ENCODE results near the gene CCDC107. TPM values are rescaled to one million over a fixed set of nuclear protein-coding genes. Genes with fewer than 3 reads are reported as not detected.

Gene CCDC107
- total RNA-seq, 2 experiments from 2014 or later = 32.7 to 36.3 TPM

- Mint-ChIP-seq H3K36me3 (peaks cover 1% of the 10 kb centered on the region), H3K27ac (peak overlapping the region; percentile 78), H3K4me3 (peak overlapping the region; percentile 91), H3K4me1 (peaks cover 12% of the 10 kb centered on the region), H3K27me3 (no peaks in the 10 kb centered on the region), H3K9me3 (no peaks in the 10 kb centered on the region)
- DNase-seq (no peak), ATAC-seq (ENCODE audit: low read depth) (no peak)
- POLR2A ChIA-PET = interaction anchor here (0.7 to 2.8 kb wide), 7 partner anchors 27 to 532 kb away, joined by 3 to 11 read pairs (median 6); partner anchors contain the start of genes ARHGEF39, CREB3 and TLN1
These were observed 33.2 kb downstream of the CCDC107 start for GRCh38 chr9:35691334-35691650.

GRCh38 chr9:35691757-35692301 is 33.7 kb downstream of the CCDC107 start:
- ATAC-seq (ENCODE audit: low read depth) (no peak), DNase-seq (no peak)
- H3K27ac Mint-ChIP-seq = no peak overlapping the region
- H3K4me3 Mint-ChIP-seq = peak overlapping the region; percentile 91
- no peaks in the 10 kb centered on the region for H3K9me3 Mint-ChIP-seq
- no peaks in the 10 kb centered on the region for H3K27me3 Mint-ChIP-seq
- peaks cover 15% of the 10 kb centered on the region for H3K4me1 Mint-ChIP-seq
- POLR2A ChIA-PET = interaction anchor here (0.7 to 2.8 kb wide), 6 partner anchors 27 to 61 kb away, joined by 3 to 11 read pairs (median 6); partner anchors contain the start of genes ARHGEF39, CREB3 and TLN1
- peaks cover 6% of the 10 kb centered on the region for H3K36me3 Mint-ChIP-seq

- ATAC-seq (ENCODE audit: low read depth) (no peak), DNase-seq (no peak)
- peaks cover 9% of the 10 kb centered on the region for H3K4me1 Mint-ChIP-seq
- POLR2A ChIA-PET = interaction anchor here (1.2 to 1.6 kb wide), 7 partner anchors 9 to 84 kb away, joined by 3 to 9 read pairs (median 5); partner anchors contain the start of genes ARHGEF39, CREB3, GBA2 and RGP1
- H3K27me3 Mint-ChIP-seq = no peaks in the 10 kb centered on the region
- no peak overlapping the region for H3K4me3 Mint-ChIP-seq
- peaks cover 18% of the 10 kb centered on the region for H3K36me3 Mint-ChIP-seq
- H3K9me3 Mint-ChIP-seq = no peaks in the 10 kb centered on the region
- no peak overlapping the region for H3K27ac Mint-ChIP-seq
These were observed 37.9 kb downstream of the CCDC107 start for GRCh38 chr9:35695943-35696401.

- Mint-ChIP-seq H3K27ac (no peak overlapping the region), H3K4me1 (peaks cover 9% of the 10 kb centered on the region), H3K4me3 (no peak overlapping the region), H3K36me3 (peaks cover 18% of the 10 kb centered on the region), H3K27me3 (no peaks in the 10 kb centered on the region), H3K9me3 (no peaks in the 10 kb centered on the region)
- POLR2A ChIA-PET = interaction anchor here (0.6 to 1.6 kb wide), 9 partner anchors 8 to 93 kb away, joined by 3 to 9 read pairs (median 5); partner anchors contain the start of genes ARHGEF39, CREB3, GBA2 and RGP1
- ATAC-seq (ENCODE audit: low read depth) = peak; percentile 81
- DNase-seq = peak; percentile 55
These were observed 38.6 kb downstream of the CCDC107 start for GRCh38 chr9:35696520-35697215.

- no peak for ATAC-seq (ENCODE audit: low read depth)
- Mint-ChIP-seq H3K27me3 (no peaks in the 10 kb centered on the region), H3K4me1 (peaks cover 5% of the 10 kb centered on the region), H3K9me3 (no peaks in the 10 kb centered on the region), H3K27ac (no peak overlapping the region), H3K4me3 (no peak overlapping the region), H3K36me3 (peaks cover 18% of the 10 kb centered on the region)
- POLR2A ChIA-PET = interaction anchor here (1.4 to 1.6 kb wide), 3 partner anchors 34 to 51 kb away, joined by 4 to 9 read pairs (median 5); partner anchors contain the start of genes CREB3 and TLN1
- DNase-seq = no peak
These were observed 39.4 kb downstream of the CCDC107 start for GRCh38 chr9:35697486-35697885.

- Mint-ChIP-seq H3K4me1 (peaks cover 5% of the 10 kb centered on the region), H3K4me3 (no peak overlapping the region), H3K36me3 (peaks cover 24% of the 10 kb centered on the region), H3K27me3 (no peaks in the 10 kb centered on the region), H3K27ac (no peak overlapping the region), H3K9me3 (no peaks in the 10 kb centered on the region)
- DNase-seq = no peak
- ATAC-seq (ENCODE audit: low read depth) = no peak
- POLR2A ChIA-PET = no interaction called here
These were observed 40.1 kb downstream of the CCDC107 start for GRCh38 chr9:35698231-35698630.

GRCh38 chr9:35700031-35700430 is 41.9 kb downstream of the CCDC107 start:
- ATAC-seq (ENCODE audit: low read depth) (no peak), DNase-seq (no peak)
- Mint-ChIP-seq H3K4me1 (peaks cover 5% of the 10 kb centered on the region), H3K27me3 (no peaks in the 10 kb centered on the region), H3K4me3 (no peak overlapping the region), H3K9me3 (no peaks in the 10 kb centered on the region), H3K36me3 (peaks cover 34% of the 10 kb centered on the region), H3K27ac (no peak overlapping the region)
- POLR2A ChIA-PET = no interaction called here

GRCh38 chr9:35700942-35701341 is 42.9 kb downstream of the CCDC107 start:
- no peaks in the 10 kb centered on the region for H3K27me3 Mint-ChIP-seq
- no peak overlapping the region for H3K4me3 Mint-ChIP-seq
- POLR2A ChIA-PET = no interaction called here
- DNase-seq = no peak
- no peak for ATAC-seq (ENCODE audit: low read depth)
- peaks cover 34% of the 10 kb centered on the region for H3K36me3 Mint-ChIP-seq
- peaks cover 5% of the 10 kb centered on the region for H3K4me1 Mint-ChIP-seq
- no peaks in the 10 kb centered on the region for H3K9me3 Mint-ChIP-seq
- H3K27ac Mint-ChIP-seq = no peak overlapping the region

- H3K9me3 Mint-ChIP-seq = no peaks in the 10 kb centered on the region
- H3K4me3 Mint-ChIP-seq = no peak overlapping the region
- H3K4me1 Mint-ChIP-seq = no peaks in the 10 kb centered on the region
- no peak overlapping the region for H3K27ac Mint-ChIP-seq
- no peaks in the 10 kb centered on the region for H3K27me3 Mint-ChIP-seq
- H3K36me3 Mint-ChIP-seq = peaks cover 36% of the 10 kb centered on the region
- DNase-seq (no peak), ATAC-seq (ENCODE audit: low read depth) (no peak)
- POLR2A ChIA-PET = no interaction called here
These were observed 44.6 kb downstream of the CCDC107 start for GRCh38 chr9:35702696-35703095.

GRCh38 chr9:35703906-35704672 is 46.0 kb downstream of the CCDC107 start:
- H3K9me3 Mint-ChIP-seq = no peaks in the 10 kb centered on the region
- no peak overlapping the region for H3K4me3 Mint-ChIP-seq
- no peak for DNase-seq
- no peak for ATAC-seq (ENCODE audit: low read depth)
- POLR2A ChIA-PET = interaction anchor here (1.3 kb wide), 1 partner anchor 8 kb away, joined by 3 read pairs; no protein-coding TSS in a partner anchor
- no peak overlapping the region for H3K27ac Mint-ChIP-seq
- no peaks in the 10 kb centered on the region for H3K4me1 Mint-ChIP-seq
- H3K27me3 Mint-ChIP-seq = no peaks in the 10 kb centered on the region
- peaks cover 41% of the 10 kb centered on the region for H3K36me3 Mint-ChIP-seq

GRCh38 chr9:35705372-35705771 is 47.3 kb downstream of the CCDC107 start:
- ATAC-seq (ENCODE audit: low read depth) = no peak

GRCh38 chr9:35705836-35706430 is 47.8 kb downstream of the CCDC107 start:
- ATAC-seq (ENCODE audit: low read depth) = peak; percentile 22
- peaks cover 52% of the 10 kb centered on the region for H3K36me3 Mint-ChIP-seq
- H3K27ac Mint-ChIP-seq = no peak overlapping the region
- H3K9me3 Mint-ChIP-seq = no peaks in the 10 kb centered on the region
- no peaks in the 10 kb centered on the region for H3K27me3 Mint-ChIP-seq
- POLR2A ChIA-PET = no interaction called here
- H3K4me3 Mint-ChIP-seq = no peak overlapping the region
- no peak for DNase-seq
- H3K4me1 Mint-ChIP-seq = no peaks in the 10 kb centered on the region

More at GRCh38 chr9:35705372-35705771, 47.3 kb downstream of the CCDC107 start:
- H3K36me3 Mint-ChIP-seq = peaks cover 47% of the 10 kb centered on the region
- H3K9me3 Mint-ChIP-seq = no peaks in the 10 kb centered on the region
- H3K27me3 Mint-ChIP-seq = no peaks in the 10 kb centered on the region
- POLR2A ChIA-PET = interaction anchor here (1.3 kb wide), 1 partner anchor 9 kb away, joined by 3 read pairs; no protein-coding TSS in a partner anchor
- H3K4me3 Mint-ChIP-seq = no peak overlapping the region
- H3K4me1 Mint-ChIP-seq = no peaks in the 10 kb centered on the region
- H3K27ac Mint-ChIP-seq = no peak overlapping the region
- no peak for DNase-seq

GRCh38 chr9:35706951-35707350 is 48.9 kb downstream of the CCDC107 start:
- H3K27me3 Mint-ChIP-seq = no peaks in the 10 kb centered on the region
- peaks cover 55% of the 10 kb centered on the region for H3K36me3 Mint-ChIP-seq
- H3K9me3 Mint-ChIP-seq = no peaks in the 10 kb centered on the region
- POLR2A ChIA-PET = no interaction called here
- DNase-seq = no peak
- H3K27ac Mint-ChIP-seq = no peak overlapping the region
- H3K4me3 Mint-ChIP-seq = no peak overlapping the region
- H3K4me1 Mint-ChIP-seq = no peaks in the 10 kb centered on the region
- ATAC-seq (ENCODE audit: low read depth) = no peak

Data from activated naive CD8-positive, alpha-beta T cell treated with anti-CD3 and anti-CD28 coated beads, Interleukin-2, amount 10 ng/mL, durations not matched to agents 7 days and 5 days (primary cell).